Measurements from ENCODE around the gene DCTN2. TPM values are rescaled to one million over a fixed set of nuclear protein-coding genes. Genes with fewer than 3 reads are reported as not detected.
"Not testable (repeated sequence)": the region's sequence is repeated elsewhere in the genome, so short reads cannot be mapped to it uniquely, and the experiment has no call there.

Gene DCTN2
- polyA plus RNA-seq, 1 experiment, result 167 TPM

GRCh38 chr12:57590864-57591781 lies 44.1 kb upstream of the DCTN2 start, which contains the start of gene PIP4K2C:
Gene PIP4K2C (plus strand): TSS chr12:57591192. CDS start chr12:57591290, 98 bp downstream.
- no peak for DNase-seq (ENCODE audit: low read depth)
- Histone ChIP-seq H3K4me3 (ENCODE audit: low read depth, low read length) (peak within 1 kb of the TSS; percentile 94), H3K36me3 (ENCODE audit: control insufficient read depth, insufficient read depth, low read length) (0 out of 2 replicates have a peak, but pooled peaks cover 1% of the 10 kb centered on the region), H3K27me3 (ENCODE audit: control insufficient read depth, insufficient read depth, low read length) (no peaks in the 10 kb centered on the region; the same call in 1 of the 2 replicates)
- ChIA-PET POLR2A (interaction anchor here (0.6 kb wide), 1 partner anchor 12 kb away, joined by 5 read pairs; no protein-coding TSS in a partner anchor), CTCF (interaction anchor here (0.8 to 4.8 kb wide), 8 partner anchors 8 to 145 kb away, joined by 3 to 35 read pairs (median 6); partner anchors contain the start of genes B4GALNT1 and GLI1)
- no peak for TF ChIP-seq CTCF (IDR thresholded peaks at IDR 0.05; ENCODE audit: insufficient read depth, low read depth, low read length)

- TF ChIP-seq CTCF (IDR thresholded peaks at IDR 0.05; ENCODE audit: insufficient read depth, low read depth, low read length), result no peak
- Histone ChIP-seq H3K4me3 (ENCODE audit: low read depth, low read length) (peak overlapping the region; percentile 94), H3K36me3 (ENCODE audit: control insufficient read depth, insufficient read depth, low read length) (no peaks in the 10 kb centered on the region), H3K27me3 (ENCODE audit: control insufficient read depth, insufficient read depth, low read length) (no peaks in the 10 kb centered on the region; the same call in 1 of the 2 replicates)
- ChIA-PET CTCF (interaction anchor here (1.0 to 4.8 kb wide), 4 partner anchors 22 to 132 kb away, joined by 3 to 35 read pairs (median 6); partner anchors contain the start of genes B4GALNT1 and GLI1), POLR2A (no interaction called here)
- no peak for DNase-seq (ENCODE audit: low read depth)
Observed at GRCh38 chr12:57590479-57590863, 43.5 kb upstream of the DCTN2 start.

- H3K36me3 ChIP-seq (ENCODE audit: control insufficient read depth, insufficient read depth, low read length); POLR2A ChIA-PET; H3K4me3 ChIP-seq (ENCODE audit: low read depth, low read length); DNase-seq (ENCODE audit: low read depth); H3K27me3 ChIP-seq (ENCODE audit: control insufficient read depth, insufficient read depth, low read length): not testable (repeated sequence)
- CTCF ChIA-PET, result interaction anchor here (1.0 to 3.2 kb wide), 6 partner anchors 24 to 130 kb away, joined by 3 to 8 read pairs (median 4); partner anchors contain the start of genes B4GALNT1 and GLI1
Observed at GRCh38 chr12:57588951-57589610, 42.1 kb upstream of the DCTN2 start.

GRCh38 chr12:57586832-57587429 lies 39.9 kb upstream of the DCTN2 start:
- CTCF ChIA-PET, result interaction anchor here (4.6 kb wide), 1 partner anchor 14 kb away, joined by 56 read pairs; no protein-coding TSS in a partner anchor
- no peak for DNase-seq (ENCODE audit: low read depth)
- POLR2A ChIA-PET, result no interaction called here
- H3K36me3 ChIP-seq (ENCODE audit: control insufficient read depth, insufficient read depth, low read length), result no peaks in the 10 kb centered on the region
- no peak overlapping the region for H3K4me3 ChIP-seq (ENCODE audit: low read depth, low read length)
- TF ChIP-seq CTCF (IDR thresholded peaks at IDR 0.05; ENCODE audit: insufficient read depth, low read depth, low read length), result no peak
- peaks cover 1% of the 10 kb centered on the region; the same call in 1 of the 2 replicates for H3K27me3 ChIP-seq (ENCODE audit: control insufficient read depth, insufficient read depth, low read length)

DNA sequence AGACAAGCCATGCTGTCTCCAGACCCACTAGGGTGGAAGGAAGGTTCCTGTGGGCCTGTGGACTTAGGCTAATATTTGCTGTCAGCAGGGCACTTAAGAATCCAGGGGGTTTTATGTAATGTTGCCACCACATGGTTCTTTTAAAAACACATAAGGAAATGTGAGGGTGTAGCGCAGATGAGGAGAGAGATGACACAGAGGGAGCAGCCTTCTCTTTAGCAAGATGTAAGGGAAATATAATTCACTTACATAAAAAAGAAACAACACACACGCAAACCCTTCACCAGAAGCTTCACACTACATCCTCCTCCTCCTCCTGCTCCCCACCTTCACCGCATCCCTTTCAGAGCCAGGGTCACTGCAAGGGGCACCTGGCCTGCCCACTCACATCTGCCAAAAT lies 39.1 kb upstream of the DCTN2 start:
- no peak overlapping the region for H3K4me3 ChIP-seq (ENCODE audit: low read depth, low read length)
- no peaks in the 10 kb centered on the region for H3K36me3 ChIP-seq (ENCODE audit: control insufficient read depth, insufficient read depth, low read length)
- TF ChIP-seq CTCF (IDR thresholded peaks at IDR 0.05; ENCODE audit: insufficient read depth, low read depth, low read length), result no peak
- ChIA-PET POLR2A (no interaction called here), CTCF (interaction anchor here (4.3 to 8.4 kb wide), 3 partner anchors 13 to 41 kb away, joined by 51 to 257 read pairs (median 56); partner anchors contain the start of genes ARHGEF25 and B4GALNT1)
- H3K27me3 ChIP-seq (ENCODE audit: control insufficient read depth, insufficient read depth, low read length), result peaks cover 1% of the 10 kb centered on the region; the same call in 1 of the 2 replicates
- DNase-seq (ENCODE audit: low read depth), result no peak

All from BJ (cell line).